COLO829 (cell line): ENCODE data around the gene RBKS.
"Not testable (repeated sequence)": the region's sequence is repeated elsewhere in the genome, so short reads cannot be mapped to it uniquely, and the experiment has no call there.

Experiments used
- DNase-seq: peaks from one replicate; pipeline ENCODE4 v3.0.0; 2012; ENCODE audit warnings: low spot score

Gene RBKS

DNA sequence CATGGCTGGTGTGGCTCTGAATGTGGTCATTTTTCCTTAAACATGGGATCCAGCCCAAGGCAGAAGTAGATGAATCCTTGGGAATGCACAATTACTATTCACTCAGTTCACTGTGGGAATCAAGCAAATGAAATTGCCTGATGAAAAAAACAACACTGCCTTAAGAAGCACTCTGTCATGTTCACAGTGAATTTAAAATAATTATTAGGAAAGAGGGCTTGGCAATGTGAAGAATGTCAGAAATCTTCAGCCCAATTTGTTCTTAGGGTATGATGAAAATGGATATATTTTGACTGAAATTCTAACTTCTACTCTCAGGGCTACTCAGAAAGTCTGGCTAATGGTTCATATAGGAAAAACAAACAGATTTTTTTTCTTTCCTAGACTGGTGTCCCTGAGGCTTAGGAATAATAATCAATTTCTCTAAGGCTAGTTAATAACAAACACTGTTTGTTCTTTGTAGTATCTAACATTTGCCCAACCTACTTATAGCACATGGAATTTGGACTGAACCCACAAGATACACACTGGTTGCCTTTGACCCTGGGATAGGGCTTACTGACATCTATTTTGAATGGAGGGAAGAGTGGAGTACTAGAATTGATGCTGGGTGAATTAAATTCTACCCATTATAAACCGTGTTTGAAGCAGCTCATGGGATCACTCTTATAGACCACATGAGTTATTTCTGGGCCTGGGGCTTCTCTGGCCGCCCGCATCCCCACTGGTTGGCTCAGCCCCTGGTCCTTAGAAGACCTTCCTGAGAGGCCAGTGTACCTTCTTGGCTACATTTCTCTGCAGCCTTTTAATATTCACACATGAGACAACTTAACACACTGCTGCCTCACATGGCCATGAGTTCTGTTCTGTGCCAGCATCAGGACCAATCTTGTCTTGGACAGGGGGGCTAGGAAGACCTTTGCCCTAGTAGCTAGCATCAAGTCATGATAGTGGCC is 127.0 kb downstream of the RBKS start:
- no peak for DNase-seq

DNA sequence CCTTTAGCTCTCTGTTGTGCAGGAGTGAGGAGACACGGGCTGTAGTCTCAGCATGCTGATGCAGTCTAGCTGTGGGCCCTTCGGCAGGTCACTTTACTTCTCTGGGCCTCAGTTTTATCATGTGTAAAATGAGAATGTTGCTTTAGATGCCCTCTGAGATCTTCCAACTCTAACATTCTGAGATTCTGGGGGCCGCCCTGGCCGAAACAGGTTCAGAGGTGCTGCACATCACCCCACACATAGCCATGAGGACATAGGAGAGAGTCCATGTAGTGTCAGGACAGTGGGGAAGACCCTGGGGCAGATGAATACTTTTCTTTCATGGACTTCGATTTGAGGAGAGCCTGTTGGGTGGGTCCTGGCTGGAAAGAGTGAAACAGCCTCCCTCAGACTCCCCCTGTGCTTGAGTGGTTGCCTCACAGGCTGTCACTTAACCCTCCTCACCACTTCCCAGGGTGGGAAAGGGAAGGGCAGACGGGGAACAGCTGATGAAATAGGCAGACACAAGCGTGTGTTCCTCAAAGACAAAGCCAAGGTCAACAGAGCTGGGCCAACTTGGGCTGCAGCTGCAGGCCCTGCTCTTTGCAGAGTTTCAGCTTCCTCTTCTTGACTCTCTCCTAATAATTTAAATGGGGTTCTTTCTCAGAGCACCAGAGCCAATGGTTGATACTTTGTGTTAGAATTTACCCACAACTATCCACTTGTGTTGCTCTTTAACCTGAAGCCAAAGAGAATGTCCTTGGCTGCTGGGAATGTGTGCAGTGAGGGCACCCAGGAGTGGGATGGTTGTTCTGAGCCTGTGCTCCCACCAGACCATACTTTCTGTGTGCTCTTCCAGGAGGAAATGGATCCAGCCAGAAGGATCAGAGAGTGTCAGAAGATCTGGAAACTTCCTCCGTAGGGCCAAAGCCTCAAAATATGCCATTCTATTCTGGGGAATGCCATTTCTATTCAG is 133.4 kb downstream of the RBKS start:
- DNase-seq: no peak

DNA sequence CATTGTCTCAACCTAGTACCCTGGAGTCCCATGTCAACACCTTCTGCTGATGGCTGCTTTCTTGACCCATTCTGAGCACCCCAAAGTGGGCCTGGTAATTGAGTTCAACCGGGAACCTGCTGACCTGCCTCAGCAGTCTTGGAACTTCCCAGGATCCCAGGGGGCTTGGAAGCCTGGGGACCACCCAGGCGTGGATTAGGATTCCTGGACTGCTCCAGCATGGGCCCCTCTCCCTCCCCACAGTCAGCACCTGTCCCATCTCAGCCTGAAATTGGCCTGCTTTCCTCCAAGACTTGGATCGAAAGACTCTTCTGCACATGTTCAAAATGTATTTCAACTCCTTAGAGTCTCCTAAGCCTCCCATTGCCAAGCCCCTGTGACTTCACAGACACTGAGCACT is 134.1 kb downstream of the RBKS start:
- DNase-seq: no peak

DNA sequence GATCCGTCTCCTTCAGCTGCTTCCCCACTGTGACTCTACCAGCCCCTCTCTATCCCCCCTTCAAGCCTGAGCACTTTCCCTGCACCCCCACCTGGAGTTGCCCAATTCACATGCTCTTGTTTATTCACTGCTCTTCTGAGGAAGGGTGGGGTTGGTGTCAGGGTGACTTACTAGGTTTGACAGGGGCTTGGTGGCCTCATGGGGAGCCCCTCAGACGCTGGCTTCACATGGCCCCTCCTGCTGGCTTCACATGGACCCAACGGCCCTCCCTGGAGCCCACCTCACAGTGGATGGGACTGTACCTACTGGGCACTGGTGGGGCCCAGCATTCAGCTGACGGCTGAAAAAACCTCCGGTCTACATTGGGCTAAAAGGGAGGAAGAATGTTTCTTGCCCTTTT is 135.4 kb downstream of the RBKS start:
- DNase-seq: no peak

DNA sequence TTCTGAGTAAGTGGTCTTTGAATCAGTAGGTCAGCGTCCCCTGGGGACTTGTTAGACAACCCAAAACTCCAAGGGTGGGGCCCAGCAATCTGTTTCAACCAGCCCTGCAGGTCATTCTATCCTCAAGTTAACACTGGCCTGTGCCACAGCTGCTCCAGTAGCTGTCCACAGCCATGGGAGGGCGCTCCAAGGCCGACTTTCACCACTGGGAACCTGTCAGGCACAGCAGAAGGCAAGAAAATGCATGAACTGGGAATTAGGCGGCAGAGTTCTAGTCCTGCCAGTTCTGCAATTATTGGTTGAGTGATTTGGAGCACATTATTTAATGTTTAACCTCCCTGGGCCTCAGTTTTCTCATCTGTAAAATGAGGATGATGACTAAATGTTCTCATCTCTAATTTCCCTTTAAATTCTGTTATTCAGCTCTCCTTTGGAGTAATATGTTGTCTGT is 136.0 kb downstream of the RBKS start:
- DNase-seq: peak; percentile 57

DNA sequence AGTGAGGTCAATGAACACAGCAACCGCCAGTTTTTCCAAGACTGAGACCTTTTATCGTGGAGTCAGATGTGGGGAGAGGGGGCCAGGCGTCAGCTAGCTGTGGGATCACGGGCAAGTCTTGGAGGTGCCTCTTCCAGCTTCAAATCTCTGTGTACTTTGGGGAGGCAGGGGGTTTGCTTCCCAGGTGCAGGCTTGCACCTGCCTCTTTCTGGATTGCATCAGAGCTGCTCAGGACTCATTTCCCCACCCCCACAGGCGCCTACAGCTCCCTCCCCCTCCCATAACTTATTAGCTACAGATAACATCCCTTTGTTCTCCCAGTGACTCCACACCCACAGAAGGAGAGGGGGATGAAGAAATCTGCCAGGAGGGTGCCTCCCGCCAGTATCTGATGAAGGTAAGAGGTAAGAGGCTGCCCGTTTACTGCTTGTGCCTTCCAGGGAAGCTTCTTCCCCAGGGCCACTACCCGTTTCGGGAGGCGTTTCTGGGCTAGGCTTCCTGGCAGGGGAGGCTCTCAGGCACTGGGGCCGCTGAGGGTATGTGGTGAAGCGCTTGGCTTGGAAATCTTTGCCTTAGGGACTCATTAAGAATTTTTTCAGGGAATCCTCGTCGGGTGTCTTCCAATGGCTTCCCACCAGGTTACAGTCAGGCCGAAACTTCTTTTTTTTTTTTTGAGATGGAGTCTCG is 137.5 kb downstream of the RBKS start:
- no peak for DNase-seq

DNA sequence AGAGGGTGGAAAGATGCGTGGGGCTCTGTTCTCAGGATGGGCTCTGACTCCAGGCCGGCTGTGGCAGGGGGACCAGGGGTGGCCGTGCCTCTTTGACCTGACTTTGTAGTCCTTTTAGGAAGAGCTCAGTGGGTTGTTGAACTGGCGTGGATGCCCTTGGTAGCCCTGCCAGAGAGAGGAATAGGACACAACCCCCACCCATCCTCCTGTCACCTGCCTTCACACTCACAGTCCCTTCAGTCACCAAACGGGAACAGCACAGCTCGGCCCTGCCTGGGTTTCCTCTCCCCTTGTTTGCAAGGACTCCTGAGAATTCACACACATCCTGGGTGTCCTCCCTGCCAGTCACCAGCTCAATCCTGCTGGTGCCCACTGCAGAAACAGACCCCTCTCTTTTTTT is 138.8 kb downstream of the RBKS start:
- no peak for DNase-seq

DNA sequence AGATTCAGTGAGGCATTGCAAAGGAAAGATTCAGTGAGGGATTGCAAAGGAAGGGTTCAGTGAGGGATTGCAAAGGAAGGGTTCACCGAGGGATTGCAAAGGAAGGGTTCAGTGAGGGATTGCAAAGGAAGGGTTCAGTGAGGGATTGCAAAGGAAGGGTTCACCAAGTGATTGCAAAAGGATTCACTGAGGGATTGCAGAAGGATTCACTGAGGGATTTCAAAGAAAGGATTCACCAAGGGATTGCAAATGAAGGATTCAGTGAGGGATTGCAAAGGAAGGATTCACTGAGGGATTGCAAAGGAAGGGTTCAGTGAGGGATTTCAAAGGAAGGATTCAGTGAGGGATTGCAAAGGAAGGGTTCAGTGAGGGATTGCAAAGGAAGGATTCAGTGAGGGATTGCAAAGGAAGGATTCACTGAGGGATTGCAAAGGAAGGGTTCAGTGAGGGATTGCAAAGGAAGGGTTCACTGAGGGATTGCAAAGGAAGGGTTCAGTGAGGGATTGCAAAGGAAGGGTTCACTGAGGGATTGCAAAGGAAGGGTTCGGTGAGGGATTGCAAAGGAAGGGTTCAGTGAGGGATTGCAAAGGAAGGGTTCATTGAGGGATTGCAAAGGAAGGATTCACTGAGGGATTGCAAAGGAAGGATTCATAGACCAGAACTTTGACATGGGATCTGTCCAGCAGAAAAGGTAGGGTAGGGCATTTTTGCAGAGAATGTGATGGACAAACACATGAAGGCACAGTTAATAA is 141.2 kb downstream of the RBKS start:
- DNase-seq: not testable (repeated sequence)

DNA sequence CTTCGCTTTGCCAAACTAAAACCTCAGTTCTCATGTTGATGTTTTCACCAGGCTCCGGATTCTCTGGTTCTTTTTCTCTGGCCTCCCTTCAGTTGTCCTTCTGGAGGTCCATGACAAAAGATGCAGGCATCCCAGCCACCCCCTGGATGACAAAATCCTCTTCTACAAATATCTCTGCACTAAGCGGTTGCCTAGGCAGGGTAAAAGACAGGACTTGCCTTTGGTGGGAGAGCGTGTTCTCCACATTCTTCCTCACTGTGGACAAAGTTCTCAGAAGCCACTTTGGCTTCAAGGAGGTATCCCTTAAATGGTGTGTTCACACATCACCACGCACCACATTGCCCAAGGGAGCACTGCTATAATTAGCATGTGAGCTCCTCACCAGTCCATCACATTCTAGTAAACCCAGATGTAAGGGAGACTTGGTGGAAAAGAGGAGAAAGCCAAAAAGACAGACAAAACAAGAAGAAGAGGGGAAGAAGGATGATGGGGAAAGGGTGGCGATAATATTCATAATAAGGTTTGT is 142.3 kb downstream of the RBKS start:
- DNase-seq: no peak

DNA sequence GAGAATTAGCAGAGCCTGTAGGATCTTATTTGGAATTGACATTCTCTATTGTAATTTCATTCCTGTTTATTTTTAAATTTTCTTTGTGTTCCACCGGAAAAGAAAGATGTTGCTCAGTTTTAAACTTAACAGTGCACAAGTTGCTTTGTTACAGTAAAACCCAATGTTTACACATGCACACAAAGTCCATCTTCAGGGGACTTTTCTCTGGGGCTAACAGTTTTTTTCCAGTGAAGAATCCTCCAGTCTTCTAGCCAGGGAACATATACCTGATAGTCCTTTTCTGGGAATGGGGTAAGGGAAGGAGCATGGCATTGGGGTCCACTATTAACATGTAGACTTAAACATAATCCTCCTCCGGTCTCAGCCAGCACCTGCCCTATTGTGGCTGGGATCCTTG is 143.9 kb downstream of the RBKS start:
- no peak for DNase-seq

DNA sequence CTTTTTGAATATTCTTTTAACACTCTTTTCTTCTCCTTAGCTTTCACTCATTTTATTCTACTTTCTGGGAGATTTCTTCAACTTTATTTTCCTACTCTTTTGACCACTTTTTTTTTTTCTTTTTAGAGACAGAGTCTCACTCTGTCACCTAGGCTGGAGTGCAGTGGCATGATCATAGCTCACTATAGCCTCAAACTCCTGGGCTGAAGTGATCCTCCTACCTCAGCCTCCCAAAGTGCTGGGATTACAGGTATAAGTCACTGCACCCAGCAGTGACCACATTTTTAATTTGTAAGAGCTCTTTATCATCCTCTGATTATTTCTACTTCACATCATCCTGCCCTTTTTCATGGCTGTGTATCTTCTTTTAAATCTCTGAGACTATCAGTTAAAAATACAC is 144.7 kb downstream of the RBKS start:
- DNase-seq: not testable (repeated sequence)

DNA sequence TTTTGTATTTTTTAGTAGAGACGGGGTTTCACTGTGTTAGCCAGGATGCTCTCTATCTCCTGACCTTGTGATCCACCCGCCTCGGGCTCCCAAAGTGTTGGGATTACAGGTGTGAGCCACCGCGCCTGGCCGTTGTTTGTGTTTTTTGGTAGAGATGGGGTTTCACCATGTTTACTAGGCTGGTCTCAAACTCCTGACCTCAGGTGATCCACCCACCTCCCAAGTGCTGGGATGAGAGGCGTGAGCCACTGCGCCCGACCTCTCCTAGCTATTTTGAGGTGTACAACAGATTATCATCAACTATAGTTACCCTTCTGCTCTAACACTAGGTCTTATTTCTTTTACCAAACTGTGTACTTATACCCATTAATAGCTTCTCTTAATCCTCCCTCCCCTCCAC is 147.6 kb downstream of the RBKS start:
- DNase-seq: no peak

DNA sequence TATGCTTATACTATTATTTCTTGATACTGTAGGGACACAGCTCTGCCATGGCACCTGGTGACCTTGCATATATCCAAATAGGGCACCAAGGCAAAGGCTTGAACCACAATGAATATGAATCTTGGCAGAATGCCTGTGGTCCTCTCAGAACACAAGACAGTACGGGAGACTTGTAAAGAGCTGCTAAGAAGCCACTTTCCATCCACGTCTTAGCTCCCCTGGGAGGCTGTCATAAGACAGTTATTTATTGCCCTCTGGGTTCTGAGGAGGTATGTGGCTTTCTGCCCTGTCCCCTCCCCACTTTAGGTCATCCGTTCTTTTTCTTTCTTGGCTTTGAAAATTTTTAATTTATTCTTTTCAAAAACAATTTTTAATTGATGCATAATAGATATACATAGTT is 148.5 kb downstream of the RBKS start:
- no peak for DNase-seq

DNA sequence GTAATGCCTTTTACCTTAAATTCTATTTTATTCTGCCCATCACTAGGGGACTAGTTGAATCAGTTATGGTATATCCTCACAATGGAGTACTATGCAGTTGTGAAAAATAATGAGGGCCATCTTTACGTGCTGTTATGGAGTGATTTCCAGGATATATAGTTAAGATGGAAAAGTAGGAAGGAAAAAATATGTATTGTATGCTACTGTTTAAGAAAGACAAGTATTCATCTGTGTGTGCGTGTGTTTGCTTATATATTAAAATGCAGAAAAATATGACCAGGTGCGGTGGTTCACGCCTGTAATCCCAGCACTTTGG is 151.2 kb downstream of the RBKS start:
- DNase-seq: no peak

DNA sequence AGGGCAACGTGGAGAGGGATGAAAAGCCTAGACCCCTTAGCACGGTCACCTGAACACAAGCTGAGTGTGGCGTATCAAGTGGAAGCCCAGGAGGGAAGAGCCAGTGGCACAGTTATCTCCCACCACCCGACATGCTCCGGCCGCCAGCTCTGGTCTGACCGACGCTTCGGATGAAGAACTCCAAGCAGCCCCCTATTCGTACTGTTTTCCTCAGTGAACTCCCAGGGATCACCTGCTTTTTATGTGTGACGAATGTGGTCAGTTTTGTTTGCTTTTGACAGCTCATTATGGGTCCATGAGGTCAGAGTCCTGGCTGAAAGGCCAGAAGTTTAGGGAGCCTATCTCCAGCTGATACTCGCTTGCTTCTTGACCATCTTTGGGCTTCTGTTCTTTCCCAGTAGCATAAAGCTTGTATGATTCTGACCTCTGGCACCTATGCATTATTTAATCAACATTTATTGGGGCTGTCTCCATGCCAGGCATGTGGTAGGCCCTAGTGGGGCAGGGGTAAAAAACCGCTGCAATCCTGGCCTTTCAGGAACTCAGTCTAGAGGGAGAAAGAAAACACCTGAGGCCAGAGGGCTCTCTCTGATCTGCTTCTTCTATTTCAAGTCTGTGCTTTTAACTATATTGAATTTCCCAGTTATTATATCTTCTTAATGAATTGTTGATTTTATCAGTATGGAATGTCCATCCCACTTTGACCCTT is 151.7 kb downstream of the RBKS start:
- DNase-seq: no peak

DNA sequence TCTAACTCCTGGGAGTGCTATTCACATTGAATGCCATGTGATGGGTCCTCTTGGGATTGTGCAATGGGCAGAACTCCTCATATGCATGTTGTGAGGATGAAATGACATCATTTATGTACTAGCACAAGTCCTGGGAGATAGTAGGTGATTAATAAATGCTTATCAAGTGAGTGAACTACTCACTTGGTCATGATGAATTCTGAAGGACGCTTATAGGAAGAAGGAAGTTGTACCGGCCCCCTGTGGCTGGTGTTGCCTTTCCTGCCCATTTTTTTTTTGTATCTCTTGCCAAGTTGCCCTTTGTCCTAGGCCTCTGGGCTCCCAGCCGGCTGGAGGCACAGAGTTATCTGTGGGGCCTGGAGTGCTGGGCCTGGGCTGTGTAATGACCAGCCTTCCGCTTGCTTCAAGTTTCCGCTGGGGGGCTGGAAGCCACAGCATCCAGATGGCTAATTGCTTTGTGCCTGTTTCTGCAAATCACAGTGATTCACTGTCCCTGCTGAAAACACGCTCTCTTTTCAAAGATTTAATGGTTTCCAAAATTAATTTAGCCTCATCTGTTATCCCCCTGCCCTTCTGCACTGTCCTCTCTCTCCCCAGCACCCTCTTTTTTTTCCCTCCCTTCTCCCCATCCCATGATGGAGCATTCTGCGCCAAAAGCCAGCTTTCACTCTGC is 152.4 kb downstream of the RBKS start:
- DNase-seq: no peak

DNA sequence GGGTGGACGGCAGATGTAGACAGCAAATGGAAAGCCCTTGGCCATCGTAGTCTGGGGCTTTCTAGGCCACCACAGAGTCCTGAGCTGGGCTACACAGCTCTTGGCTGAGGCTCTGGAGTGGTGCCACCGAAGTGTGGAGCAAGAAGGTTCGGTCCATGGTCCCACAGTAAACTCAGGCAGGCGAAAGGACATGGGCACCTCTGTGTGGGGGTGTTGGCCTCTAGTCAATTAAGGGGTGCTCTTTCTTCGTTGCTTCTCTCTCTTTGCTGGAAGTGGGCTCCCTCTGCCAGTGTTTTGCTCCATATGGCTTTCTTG is 153.3 kb downstream of the RBKS start:
- DNase-seq: no peak

DNA sequence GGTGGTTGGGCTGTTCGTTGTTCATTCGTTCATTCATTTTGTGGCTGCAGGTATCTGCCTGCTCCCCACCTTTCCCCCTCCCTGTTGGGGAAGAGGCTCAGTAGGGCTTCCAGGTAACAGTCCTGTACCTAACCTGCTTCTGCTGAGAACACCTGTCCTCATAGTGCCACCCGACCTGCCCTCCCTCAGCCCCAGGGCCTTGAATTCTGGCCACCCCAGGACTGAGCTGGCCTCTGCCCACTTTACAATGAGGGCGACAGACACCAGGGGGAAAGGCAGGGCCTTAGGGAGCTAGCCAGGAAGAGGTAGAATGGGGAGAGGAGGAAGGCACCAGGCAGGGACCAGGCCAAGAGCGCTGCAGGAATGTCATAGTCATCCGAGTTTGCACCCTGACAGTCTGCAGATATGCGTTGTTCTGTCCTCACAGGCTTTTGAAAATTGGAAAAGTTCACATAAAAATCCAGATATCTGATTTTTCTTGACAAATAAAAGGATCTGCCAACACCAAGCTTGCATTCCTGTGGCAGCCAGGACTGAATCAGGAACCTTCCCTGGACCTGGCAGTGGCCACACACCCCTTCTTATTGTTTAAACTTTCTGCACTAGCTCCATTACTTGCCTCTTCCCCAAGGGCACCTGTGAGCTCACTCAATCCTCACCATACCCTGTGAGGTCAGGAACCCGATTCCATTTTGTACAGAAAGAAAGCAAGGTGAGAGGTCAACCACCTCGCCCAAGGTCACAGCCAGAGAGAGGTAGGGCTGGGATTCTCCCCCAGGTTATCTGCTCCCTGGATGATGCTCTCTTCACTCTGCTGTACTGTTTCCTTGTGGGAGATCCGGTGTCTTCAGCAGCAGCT is 153.9 kb downstream of the RBKS start:
- DNase-seq: no peak

DNA sequence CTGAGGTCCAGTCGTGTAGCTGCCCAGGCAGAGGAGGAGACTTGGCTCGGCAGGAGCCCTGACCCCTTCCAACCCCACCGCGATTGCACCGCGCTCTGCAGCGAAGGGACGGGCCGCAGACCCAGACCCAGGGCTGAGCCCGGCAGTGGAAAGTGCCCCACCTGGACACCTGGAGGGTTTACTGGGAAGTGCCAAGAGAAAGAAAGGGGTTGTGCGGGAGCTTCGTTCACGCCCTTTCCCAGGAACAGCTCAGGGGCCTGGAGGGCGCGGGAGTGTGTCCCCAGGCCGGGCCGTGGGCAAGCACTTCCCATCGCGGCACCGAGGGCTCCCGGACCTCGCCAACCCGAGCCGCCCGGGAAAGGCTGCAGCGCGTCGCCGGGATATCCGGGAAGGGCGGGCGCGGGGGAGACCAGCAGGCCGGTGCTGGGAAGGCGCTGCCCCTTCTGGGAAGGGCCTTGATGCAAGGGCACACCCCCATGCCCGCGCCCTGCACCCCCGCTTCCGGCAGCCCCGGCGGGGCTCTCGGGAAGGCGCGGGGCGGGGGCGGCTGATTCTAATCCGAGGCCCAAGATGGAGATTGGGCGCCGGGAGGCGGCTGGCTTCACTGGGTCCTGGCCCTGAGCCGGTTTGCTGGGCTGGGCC is 154.8 kb downstream of the RBKS start:
- DNase-seq: no peak
